Pancreas (tissue), 10 donors: ENCODE data around the gene WDR70. TPM values are rescaled to one million over a fixed set of nuclear protein-coding genes. Genes with fewer than 3 reads are reported as not detected.

Experiments
- ATAC-seq, 4 donors: fragments of 200-7000 bp; cut with Tn5 transposase; one replicate each; pipeline versions ENCODE4 v1.8.0 to v1.9.1; 2020; ENCODE audit warnings: mild to moderate bottlenecking in 4 of 4, moderate library complexity in 4 of 4
- DNase-seq, 6 donors: peaks; one replicate each; pipeline ENCODE4 v3.0.0-alpha.2; 2020
- FAIRE-seq: peaks from 2 replicates; lab custom pipeline; 2012; peaks lifted over from hg19 to GRCh38; lab: Jason Lieb, UNC
- H3K27ac ChIP-seq, 4 donors: fragments of 200-600 bp; sonication (generic); 1 replicate in 3 of 4; 2 replicates in 1 of 4; pipeline versions ENCODE4 v1.5.0 to v1.8.0; 2020
- H3K27me3 ChIP-seq, 4 donors: fragments of 200-600 bp; one replicate each; pipeline ENCODE4 v1.8.0; 2021
- H3K36me3 ChIP-seq, 3 donors: fragments of 200-600 bp; sonication (generic) in 1 of 3; one replicate each; pipeline versions ENCODE4 v1.5.0 to v1.8.0; 2020 to 2021
- H3K4me1 ChIP-seq, 3 donors: fragments of 200-600 bp; one replicate each; pipeline ENCODE4 v1.8.0; 2021
- H3K4me3 ChIP-seq, 4 donors: fragments of 200-600 bp; sonication (generic) in 2 of 4; one replicate each; pipeline versions ENCODE4 v1.5.0 to v1.8.0; 2020 to 2021
- H3K9me3 ChIP-seq, 4 donors: fragments of 200-600 bp; one replicate each; pipeline ENCODE4 v1.8.0; 2021
- CTCF ChIP-seq, 4 donors: fragments of 200-600 bp; sonication (generic) in 3 of 4; IDR thresholded peaks; one replicate each; pipeline versions ENCODE4 v1.5.0 to v1.8.0; 2021; ENCODE audit warnings: antibody characterized with exemption in 4 of 4
- WGBS, 2 donors: extraction: QIAGEN DNeasy Blood & Tissue Kit; methylation state at CpG; one replicate each; pipeline ENCODE4 v1.1.7; 2013; 5-methylcytosine and 5-hydroxymethylcytosine counted together
- intact Hi-C, 3 donors: fragments of 100-400 bp; cut with DNase I; formaldehyde crosslinking; loops; one replicate each; pipeline versions ENCODE4 v1.11.1 to v1.14.2; 2022
- polyA plus RNA-seq, 2 donors: library from polyadenylated mRNA; stranded (reverse); fragments of 200-250 nt; gene quantifications; one replicate each; pipeline ENCODE4 v1.2.3, GENCODE V29; 2013
- total RNA-seq, 6 donors: library from RNA; stranded (reverse); fragmentation: NEBNext Ultra II Directional in 4 of 6; extraction: Animal tissue kit (Norgen Biotek cat#: 25700) in 4 of 6; gene quantifications; one replicate each; pipeline versions ENCODE4 v1.2.1 to v1.2.4, GENCODE V29; 2021 to 2023
- donor health status: healthy with polysubstance abuse.
- donor health status: DM: no; HTN: no; CAD: no; lungs with moderate emphysema.
- donor health status: DM: no; HTN: no; CAD: no.
- donor health status: control.
- donor health status: control.
- donor health status: Bipolar disorder and iron deficiency.
- donor health status: DM: yes; HTN: yes; CAD: no.
- donor health status: DM: no; HTN: no; CAD: no.
- donor health status: DM: no; HTN: no; CAD: no.
- donor health status: DM: yes; HTN: yes; CAD: no.

Gene WDR70
- total and polyA plus RNA-seq, 8 donors, result 10.7 to 24.3 (median 15.6) TPM

GRCh38 chr5:37598733-37599132, 219.6 kb downstream of the WDR70 start:
- FAIRE-seq, result peak; percentile 64
- intact Hi-C loops, result no loop called here

GRCh38 chr5:37601163-37601562, 222.0 kb downstream of the WDR70 start:
- Histone ChIP-seq H3K4me3 (no peak overlapping the region), H3K27ac (no peak overlapping the region), H3K4me1 (no peaks in the 10 kb centered on the region), H3K9me3 (no peaks in the 10 kb centered on the region), H3K36me3 (no peaks in the 10 kb centered on the region), H3K27me3 (no peaks in the 10 kb centered on the region)
- intact Hi-C loops, result no loop called here
- TF ChIP-seq CTCF (IDR thresholded peaks at IDR 0.05), result no peak
- DNase-seq, result no peak
- no peak for FAIRE-seq
- no peak for ATAC-seq
- WGBS, 2 donors, result 95 to 98% methylated on average over 1 of the region's 1 CpG

More at GRCh38 chr5:37598733-37599132, 219.6 kb downstream of the WDR70 start:
- no peaks in the 10 kb centered on the region for H3K4me1 ChIP-seq
- no peaks in the 10 kb centered on the region for H3K9me3 ChIP-seq
- H3K27ac ChIP-seq, result no peak overlapping the region
- no peak for ATAC-seq
- no peak for TF ChIP-seq CTCF (IDR thresholded peaks at IDR 0.05)
- H3K27me3 ChIP-seq, result no peaks in the 10 kb centered on the region
- no peak overlapping the region for H3K4me3 ChIP-seq
- 90 to 95% methylated on average over 3 of the region's 3 CpGs for WGBS, 2 donors
- H3K36me3 ChIP-seq, result no peaks in the 10 kb centered on the region
- DNase-seq, result no peak

GRCh38 chr5:37603072-37603471, 224.0 kb downstream of the WDR70 start:
- ATAC-seq (no peak), FAIRE-seq (no peak), DNase-seq (no peak)
- Histone ChIP-seq H3K27ac (no peak overlapping the region), H3K27me3 (no peaks in the 10 kb centered on the region), H3K4me1 (no peaks in the 10 kb centered on the region), H3K4me3 (no peak overlapping the region), H3K9me3 (no peaks in the 10 kb centered on the region), H3K36me3 (no peaks in the 10 kb centered on the region)
- WGBS, 2 donors, result 96 to 100% methylated on average over 1 of the region's 1 CpG
- intact Hi-C loops, result no loop called here
- no peak for TF ChIP-seq CTCF (IDR thresholded peaks at IDR 0.05)

GRCh38 chr5:37604290-37604689, 225.2 kb downstream of the WDR70 start:
- ATAC-seq, result no peak
- no peak for DNase-seq

More at GRCh38 chr5:37604290-37604689, 225.2 kb downstream of the WDR70 start:
- intact Hi-C loops, result no loop called here
- Histone ChIP-seq H3K36me3 (no peaks in the 10 kb centered on the region), H3K27ac (no peak overlapping the region), H3K27me3 (no peaks in the 10 kb centered on the region), H3K9me3 (no peaks in the 10 kb centered on the region), H3K4me3 (no peak overlapping the region), H3K4me1 (no peaks in the 10 kb centered on the region)
- 93 to 96% methylated on average over 1 of the region's 1 CpG for WGBS, 2 donors
- FAIRE-seq, result no peak
- TF ChIP-seq CTCF (IDR thresholded peaks at IDR 0.05), result no peak
